RWPE2 (cell line): ENCODE results near the gene IL1RL2.

Experiments used
- ATAC-seq: fragments of 200-7000 bp; cut with Tn5 transposase; 3 replicates; pipeline ENCODE4 v1.9.1; 2021; ENCODE audit warnings: low read depth
- DNase-seq: peaks from one replicate; pipeline ENCODE4 v3.0.0-alpha.2; 2020; ENCODE audit warnings: low spot score
- H3K27ac ChIP-seq: fragments of 450-650 bp; 2 replicates; pipeline ENCODE4 v1.5.1; 2017; ENCODE audit warnings: mild to moderate bottlenecking; ENCODE audit not compliant: poor library complexity, severe bottlenecking
- H3K27me3 ChIP-seq: fragments of 250-450 bp; sonication (Bioruptor Pico); 2 replicates; pipeline ENCODE4 v1.5.1; 2021; ENCODE audit warnings: mild to moderate bottlenecking, moderate library complexity; ENCODE audit not compliant: insufficient read depth, poor library complexity, severe bottlenecking
- H3K36me3 ChIP-seq: fragments of 250-450 bp; sonication (Bioruptor Pico); 2 replicates; pipeline ENCODE4 v1.5.1; 2020; ENCODE audit warnings: low read depth, mild to moderate bottlenecking, moderate library complexity
- H3K4me1 ChIP-seq: fragments of 250-450 bp; sonication (Bioruptor Pico); 2 replicates; pipeline ENCODE4 v1.5.1; 2021; ENCODE audit warnings: mild to moderate bottlenecking, moderate library complexity; ENCODE audit not compliant: insufficient read depth, poor library complexity, severe bottlenecking
- H3K4me3 ChIP-seq: fragments of 250-450 bp; sonication (Bioruptor Pico); 2 replicates; pipeline ENCODE4 v1.5.1; 2021; ENCODE audit warnings: mild to moderate bottlenecking, moderate library complexity; ENCODE audit not compliant: severe bottlenecking
- H3K9me3 ChIP-seq: fragments of 250-450 bp; sonication (Bioruptor Pico); 2 replicates; pipeline ENCODE4 v1.5.1; 2021; ENCODE audit warnings: mild to moderate bottlenecking, moderate library complexity; ENCODE audit not compliant: severe bottlenecking
- TF ChIP-seq, protein P1 (sequence below): fragments of 450-650 bp; IDR thresholded peaks from one replicate; pipeline ENCODE4 v1.5.1; 2017; ENCODE audit warnings: mild to moderate bottlenecking, moderate library complexity; ENCODE audit not compliant: poor library complexity, severe bottlenecking

Gene IL1RL2

DNA sequence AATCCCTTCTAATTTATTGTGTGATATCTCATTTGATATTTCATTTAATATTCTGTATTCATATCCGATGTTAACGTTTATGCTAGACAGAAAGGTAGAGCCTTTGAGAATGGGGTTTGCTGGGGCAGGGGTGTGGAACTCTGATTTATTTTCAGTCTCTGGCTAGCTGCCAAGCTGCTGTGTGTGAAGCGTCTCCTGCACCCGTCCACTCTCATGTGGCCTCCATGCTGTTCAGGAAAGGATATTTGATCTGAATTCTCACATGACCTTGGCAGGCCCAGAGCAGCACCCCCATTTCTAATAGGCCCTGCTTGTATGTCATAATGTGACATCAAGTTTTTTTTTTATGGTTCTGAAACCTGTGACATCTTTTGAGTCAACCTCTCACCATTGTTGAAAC, 42.7 kb upstream of the IL1RL2 start:
- Histone ChIP-seq H3K4me1 (no peaks in the 10 kb centered on the region), H3K36me3 (no peaks in the 10 kb centered on the region), H3K4me3 (no peak overlapping the region), H3K9me3 (peaks cover 4% of the 10 kb centered on the region), H3K27ac (no peak overlapping the region), H3K27me3 (no peaks in the 10 kb centered on the region)
- TF ChIP-seq, protein P1, sequence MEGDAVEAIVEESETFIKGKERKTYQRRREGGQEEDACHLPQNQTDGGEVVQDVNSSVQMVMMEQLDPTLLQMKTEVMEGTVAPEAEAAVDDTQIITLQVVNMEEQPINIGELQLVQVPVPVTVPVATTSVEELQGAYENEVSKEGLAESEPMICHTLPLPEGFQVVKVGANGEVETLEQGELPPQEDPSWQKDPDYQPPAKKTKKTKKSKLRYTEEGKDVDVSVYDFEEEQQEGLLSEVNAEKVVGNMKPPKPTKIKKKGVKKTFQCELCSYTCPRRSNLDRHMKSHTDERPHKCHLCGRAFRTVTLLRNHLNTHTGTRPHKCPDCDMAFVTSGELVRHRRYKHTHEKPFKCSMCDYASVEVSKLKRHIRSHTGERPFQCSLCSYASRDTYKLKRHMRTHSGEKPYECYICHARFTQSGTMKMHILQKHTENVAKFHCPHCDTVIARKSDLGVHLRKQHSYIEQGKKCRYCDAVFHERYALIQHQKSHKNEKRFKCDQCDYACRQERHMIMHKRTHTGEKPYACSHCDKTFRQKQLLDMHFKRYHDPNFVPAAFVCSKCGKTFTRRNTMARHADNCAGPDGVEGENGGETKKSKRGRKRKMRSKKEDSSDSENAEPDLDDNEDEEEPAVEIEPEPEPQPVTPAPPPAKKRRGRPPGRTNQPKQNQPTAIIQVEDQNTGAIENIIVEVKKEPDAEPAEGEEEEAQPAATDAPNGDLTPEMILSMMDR, result no peak
- DNase-seq, result no peak
- ATAC-seq, result no peak

DNA sequence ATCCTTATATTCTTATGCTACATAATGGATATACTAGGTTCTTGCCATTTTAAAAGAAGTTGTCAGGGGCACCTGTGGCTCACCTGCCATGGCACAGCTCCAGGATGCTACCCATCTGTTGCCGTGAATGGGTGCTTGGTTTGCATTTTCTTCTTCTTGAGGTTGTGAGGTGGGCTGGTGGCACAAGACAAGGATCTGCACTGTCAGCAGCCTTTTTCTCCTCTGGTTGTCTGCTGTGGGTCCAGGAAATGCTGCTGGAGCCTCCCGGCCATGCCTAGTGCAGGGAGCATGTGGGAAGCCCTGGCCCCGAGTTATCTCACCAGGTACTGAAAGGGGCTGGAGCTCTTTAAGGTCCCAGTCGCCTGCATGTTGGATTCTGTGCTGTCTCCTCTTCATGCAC, 41.7 kb upstream of the IL1RL2 start:
- Histone ChIP-seq H3K4me3 (no peak overlapping the region), H3K9me3 (peaks cover 4% of the 10 kb centered on the region), H3K4me1 (no peaks in the 10 kb centered on the region), H3K27me3 (no peaks in the 10 kb centered on the region), H3K36me3 (no peaks in the 10 kb centered on the region), H3K27ac (no peak overlapping the region)
- TF ChIP-seq, protein P1, result no peak
- ATAC-seq (no peak), DNase-seq (no peak)

DNA sequence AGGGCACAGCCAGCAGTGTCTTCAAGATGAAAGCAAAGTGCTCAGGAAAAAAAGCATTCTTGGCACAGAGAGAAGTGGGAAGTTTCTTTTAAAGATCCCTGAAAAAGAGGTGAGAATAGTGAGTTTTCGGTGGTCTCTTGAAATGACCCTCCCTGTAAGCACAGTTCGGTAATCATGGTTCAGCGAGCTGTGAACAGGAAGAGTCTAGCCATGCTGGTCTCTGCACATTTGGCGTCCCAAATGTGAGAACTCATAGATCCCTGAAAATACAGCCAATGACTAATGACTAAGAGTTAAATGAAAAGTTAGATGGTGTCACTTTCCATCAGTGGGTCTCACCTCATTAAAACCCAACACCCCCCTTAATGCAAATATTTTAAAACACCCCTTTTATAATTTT, 40.9 kb upstream of the IL1RL2 start:
- Histone ChIP-seq H3K9me3 (peaks cover 4% of the 10 kb centered on the region), H3K27ac (no peak overlapping the region), H3K4me3 (no peak overlapping the region), H3K36me3 (no peaks in the 10 kb centered on the region), H3K27me3 (no peaks in the 10 kb centered on the region), H3K4me1 (no peaks in the 10 kb centered on the region)
- DNase-seq (no peak), ATAC-seq (no peak)
- TF ChIP-seq, protein P1, result no peak

DNA sequence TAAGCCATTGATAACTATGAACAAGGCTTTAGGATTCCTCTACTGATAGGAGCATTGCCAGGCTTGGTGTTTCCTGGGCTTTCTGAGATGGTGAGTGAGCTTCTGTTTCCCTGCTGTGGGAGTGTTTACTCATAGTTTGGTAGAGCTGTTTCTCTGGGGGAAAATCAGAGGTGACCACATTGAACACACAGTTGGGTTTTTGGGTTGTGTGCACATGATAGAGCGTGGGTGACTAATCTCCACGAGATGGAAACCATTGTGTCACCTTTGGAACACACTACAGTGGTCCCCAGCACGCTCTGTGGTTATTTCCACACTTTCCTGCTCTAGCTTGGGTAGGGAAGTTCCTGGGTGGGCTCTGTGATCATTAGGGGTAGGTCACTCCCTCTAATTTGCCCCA, 38.9 kb upstream of the IL1RL2 start:
- no peaks in the 10 kb centered on the region for H3K36me3 ChIP-seq
- no peak overlapping the region for H3K4me3 ChIP-seq
- peaks cover 4% of the 10 kb centered on the region for H3K9me3 ChIP-seq
- H3K27me3 ChIP-seq, result no peaks in the 10 kb centered on the region
- H3K27ac ChIP-seq, result no peak overlapping the region
- no peaks in the 10 kb centered on the region for H3K4me1 ChIP-seq
- no peak for ATAC-seq
- TF ChIP-seq, protein P1, result no peak
- DNase-seq, result no peak

DNA sequence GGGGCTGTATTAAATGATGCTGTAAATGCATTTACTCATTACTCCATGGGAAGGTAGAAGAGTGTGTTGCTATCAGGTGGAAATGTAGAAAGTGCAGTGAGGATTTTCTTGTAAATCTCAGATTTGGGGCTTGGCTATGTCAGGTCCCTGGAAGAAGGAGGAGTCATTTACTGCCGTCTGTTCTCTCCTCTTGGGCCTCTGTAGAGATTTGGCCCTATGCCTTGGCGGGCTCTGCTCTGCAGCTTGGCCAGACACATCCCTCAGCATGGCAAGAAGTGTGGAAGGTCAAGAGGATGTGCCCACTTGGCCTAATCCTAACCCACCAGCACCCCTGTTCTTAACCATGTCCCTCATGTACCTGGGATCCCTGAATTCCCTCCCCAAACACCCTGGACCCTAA, 37.6 kb upstream of the IL1RL2 start:
- no peaks in the 10 kb centered on the region for H3K27me3 ChIP-seq
- no peaks in the 10 kb centered on the region for H3K36me3 ChIP-seq
- H3K4me3 ChIP-seq, result no peak overlapping the region
- ATAC-seq (no peak), DNase-seq (no peak)
- no peak overlapping the region for H3K27ac ChIP-seq
- H3K9me3 ChIP-seq, result peaks cover 4% of the 10 kb centered on the region
- H3K4me1 ChIP-seq, result no peaks in the 10 kb centered on the region
- TF ChIP-seq, protein P1, result no peak
